H9 (cell line): ENCODE measurements around the gene NRXN3. TPM values are rescaled to one million over a fixed set of nuclear protein-coding genes. Genes with fewer than 3 reads are reported as not detected.

Experiments
- DNase-seq: peaks from one replicate; pipeline ENCODE4 v3.0.0-alpha.2; 2017
- H2AFZ ChIP-seq: one replicate; pipeline ENCODE4 v1.6.1; 2013; ENCODE audit warnings: mild to moderate bottlenecking, low read length, control low read depth, moderate library complexity
- H2AK5ac ChIP-seq: 2 replicates; pipeline ENCODE4 v1.6.1; 2013; ENCODE audit warnings: low read length, control low read depth, mixed read lengths; ENCODE audit not compliant: insufficient read length
- H2BK120ac ChIP-seq: one replicate; pipeline ENCODE4 v1.6.1; 2013; ENCODE audit warnings: low read depth, mild to moderate bottlenecking, low read length, control low read depth, inconsistent platforms; ENCODE audit not compliant: poor library complexity, severe bottlenecking
- H2BK12ac ChIP-seq: 2 replicates; pipeline ENCODE4 v1.6.1; 2013; ENCODE audit warnings: low read length, control low read depth, mixed read lengths, low read depth; ENCODE audit not compliant: insufficient read length
- H2BK15ac ChIP-seq: 2 replicates; pipeline ENCODE4 v1.6.1; 2013; ENCODE audit warnings: low read depth, low read length, control low read depth
- H2BK20ac ChIP-seq: one replicate; pipeline ENCODE4 v1.6.1; 2013; ENCODE audit warnings: low read depth, mild to moderate bottlenecking, low read length, control low read depth, inconsistent platforms; ENCODE audit not compliant: poor library complexity, severe bottlenecking
- H2BK5ac ChIP-seq: 2 replicates; pipeline ENCODE4 v1.6.1; 2013; ENCODE audit warnings: low read length, control low read depth, mixed read lengths; ENCODE audit not compliant: insufficient read length
- H3K14ac ChIP-seq: 2 replicates; pipeline ENCODE4 v1.6.1; 2013; ENCODE audit warnings: low read length, control low read depth; ENCODE audit not compliant: insufficient read depth
- H3K18ac ChIP-seq: 2 replicates; pipeline ENCODE4 v1.6.1; 2013; ENCODE audit warnings: low read depth, mild to moderate bottlenecking, mixed read lengths, low read length, control low read depth; ENCODE audit not compliant: insufficient read length
- H3K23ac ChIP-seq: 2 replicates; pipeline ENCODE4 v1.6.1; 2013; ENCODE audit warnings: low read length, control low read depth, mixed read lengths, low read depth; ENCODE audit not compliant: insufficient read length
- H3K23me2 ChIP-seq: 2 replicates; pipeline ENCODE4 v1.6.1; 2013; ENCODE audit warnings: low read depth, mild to moderate bottlenecking, mixed read lengths, low read length, control low read depth; ENCODE audit not compliant: insufficient read length, poor library complexity, severe bottlenecking
- H3K27ac ChIP-seq: 2 replicates; pipeline ENCODE4 v1.5.1; 2013; ENCODE audit warnings: low read length, control low read depth, mixed read lengths, low read depth; ENCODE audit not compliant: insufficient read length
- H3K27me3 ChIP-seq: 2 replicates; pipeline ENCODE4 v1.6.1; 2013; ENCODE audit warnings: low read length, control low read depth, inconsistent platforms; ENCODE audit not compliant: insufficient read depth
- H3K4ac ChIP-seq: 2 replicates; pipeline ENCODE4 v1.6.1; 2013; ENCODE audit warnings: low read depth, mild to moderate bottlenecking, control low read depth, inconsistent platforms, low read length, moderate library complexity
- H3K4me1 ChIP-seq: 2 replicates; pipeline ENCODE4 v1.6.1; 2013; ENCODE audit warnings: low read length, control low read depth, inconsistent platforms; ENCODE audit not compliant: insufficient read depth
- H3K4me2 ChIP-seq: 2 replicates; pipeline ENCODE4 v1.6.1; 2013; ENCODE audit warnings: low read length, control low read depth, mixed read lengths; ENCODE audit not compliant: insufficient read length, insufficient read depth
- H3K56ac ChIP-seq: 2 replicates; pipeline ENCODE4 v1.6.1; 2013; ENCODE audit warnings: low read depth, mild to moderate bottlenecking, mixed read lengths, low read length, control low read depth; ENCODE audit not compliant: insufficient read length
- H3K79me1 ChIP-seq: 2 replicates; pipeline ENCODE4 v1.6.1; 2013; ENCODE audit warnings: low read depth, mild to moderate bottlenecking, moderate library complexity, low read length, control low read depth, inconsistent platforms; ENCODE audit not compliant: insufficient read depth, poor library complexity, severe bottlenecking
- H3K79me2 ChIP-seq: 2 replicates; pipeline ENCODE4 v1.6.1; 2013; ENCODE audit warnings: low read length, control low read depth, inconsistent platforms; ENCODE audit not compliant: insufficient read depth
- H3K9ac ChIP-seq: 2 replicates; pipeline ENCODE4 v1.6.1; 2013; ENCODE audit warnings: low read length, control low read depth, mixed read lengths; ENCODE audit not compliant: insufficient read length; ENCODE audit errors: extremely low read depth
- H3K9me3 ChIP-seq: one replicate; pipeline ENCODE4 v1.6.1; 2013; ENCODE audit warnings: low read depth, low read length, inconsistent platforms; ENCODE audit not compliant: control insufficient read depth
- H3T11ph ChIP-seq: one replicate; pipeline ENCODE4 v1.6.1; 2013; ENCODE audit warnings: mild to moderate bottlenecking, low read length, control low read depth, inconsistent platforms
- H4K20me1 ChIP-seq: one replicate; pipeline ENCODE4 v1.6.1; 2013; ENCODE audit not compliant: control insufficient read depth, insufficient read length, insufficient read depth
- H4K5ac ChIP-seq: 2 replicates; pipeline ENCODE4 v1.6.1; 2013; ENCODE audit warnings: low read depth, mild to moderate bottlenecking, mixed read lengths, low read length, control low read depth; ENCODE audit not compliant: insufficient read length
- H4K8ac ChIP-seq: replicated peaks from 2 replicates; pipeline ENCODE4 v1.6.1; 2013; ENCODE audit warnings: low read length, control low read depth, mixed read lengths, low read depth; ENCODE audit not compliant: insufficient read length
- H4K91ac ChIP-seq: 2 replicates; pipeline ENCODE4 v1.6.1; 2013; ENCODE audit warnings: low read depth, mild to moderate bottlenecking, moderate library complexity, mixed read lengths, low read length, control low read depth; ENCODE audit not compliant: insufficient read length
- H3K27ac Mint-ChIP-seq, 3 experiments: 2 replicates in 2 of 3; 3 replicates in 1 of 3; pipeline ENCODE4 v1.8.0; 2020 to 2021; ENCODE audit warnings: mixed read lengths in 3 of 3, mild to moderate bottlenecking in 1 of 3, moderate library complexity in 1 of 3
- H3K27me3 Mint-ChIP-seq: 2 replicates; pipeline ENCODE4 v1.8.0; 2021; ENCODE audit warnings: low read depth, mild to moderate bottlenecking, moderate library complexity, mixed read lengths
- H3K36me3 Mint-ChIP-seq, 3 experiments: 2 replicates in 2 of 3; 3 replicates in 1 of 3; pipeline ENCODE4 v1.8.0; 2020 to 2021; ENCODE audit warnings: low read depth in 3 of 3, mixed read lengths in 3 of 3; ENCODE audit not compliant: insufficient read depth in 1 of 3
- H3K4me1 Mint-ChIP-seq, 2 experiments: 2 replicates each; pipeline ENCODE4 v1.8.0; 2020; ENCODE audit warnings: mixed read lengths in 2 of 2
- H3K4me3 Mint-ChIP-seq, 2 experiments: 2 replicates in 1 of 2; 3 replicates in 1 of 2; pipeline ENCODE4 v1.8.0; 2020 to 2021; ENCODE audit warnings: mild to moderate bottlenecking in 2 of 2, mixed read lengths in 2 of 2, moderate library complexity in 1 of 2
- H3K9me3 Mint-ChIP-seq, 2 experiments: 2 replicates in 1 of 2; 3 replicates in 1 of 2; pipeline ENCODE4 v1.8.0; 2020; ENCODE audit warnings: mild to moderate bottlenecking in 2 of 2, mixed read lengths in 2 of 2, moderate library complexity in 1 of 2
- CTCF ChIP-seq: fragments of 200-600 bp; sonication (generic); conservative IDR thresholded peaks from 3 replicates; pipeline ENCODE4 v1.8.0; 2021; ENCODE audit warnings: antibody characterized with exemption, mild to moderate bottlenecking
- WGBS: extraction: QIAGEN DNeasy Blood & Tissue Kit; methylation state at CpG from one replicate; pipeline ENCODE4 v1.1.7; 2013; ENCODE audit warnings: missing lambda C conversion rate, low lambda C conversion rate, mixed read lengths; ENCODE audit not compliant: insufficient read length; ENCODE audit errors: extremely low coverage; 5-methylcytosine and 5-hydroxymethylcytosine counted together
- total RNA-seq: library from RNA; stranded (reverse); gene quantifications from 2 replicates; pipeline ENCODE4 v1.2.1, GENCODE V29; 2021

Gene NRXN3
- total RNA-seq, 1 experiment from 2014 or later, result 1.8 TPM

- H4K8ac ChIP-seq, result no peak overlapping the region
- TF ChIP-seq CTCF, result no peak
- no peak overlapping the region for H2AFZ ChIP-seq
- H4K91ac ChIP-seq, result no peak overlapping the region
- WGBS, result no CpG with 5 or more reads among the region's 3 CpGs
- H3K23ac ChIP-seq, result no peak overlapping the region
- H3K18ac ChIP-seq, result no peak overlapping the region
- no peaks in the 10 kb centered on the region for H3K27me3 ChIP-seq
- no peak for DNase-seq
- H3K23me2 ChIP-seq, result no peaks in the 10 kb centered on the region
- H3K9ac ChIP-seq, result no peak overlapping the region
- H3K9me3 ChIP-seq, result no peaks in the 10 kb centered on the region
- Mint-ChIP-seq H3K27me3 (no peaks in the 10 kb centered on the region; the same call in 1 of the 2 replicates), H3K36me3 (no peaks in the 10 kb centered on the region), H3K27ac (peak overlapping the region in 1 of 3 experiments; percentile 48; a peak in 1 of 7 replicates), H3K9me3 (no peaks in the 10 kb centered on the region; a peak in 1 of 5 replicates), H3K4me3 (no peak overlapping the region), H3K4me1 (no peaks in the 10 kb centered on the region)
- H3K79me1 ChIP-seq, result no peaks in the 10 kb centered on the region
- H3K4ac ChIP-seq, result no peak overlapping the region
- no peak overlapping the region for H2BK12ac ChIP-seq
- no peak overlapping the region for H4K5ac ChIP-seq
- H4K20me1 ChIP-seq, result no peaks in the 10 kb centered on the region
- H2BK20ac ChIP-seq, result no peak overlapping the region
- no peak overlapping the region for H3K4me2 ChIP-seq
- H2BK15ac ChIP-seq, result no peak overlapping the region
- H3K27ac ChIP-seq, result no peak overlapping the region
- H3K56ac ChIP-seq, result no peak overlapping the region
- H3K79me2 ChIP-seq, result no peaks in the 10 kb centered on the region
- no peak overlapping the region for H2BK5ac ChIP-seq
- no peak overlapping the region for H2BK120ac ChIP-seq
- H2AK5ac ChIP-seq, result no peak overlapping the region
- H3K4me1 ChIP-seq, result no peaks in the 10 kb centered on the region
- no peak overlapping the region for H3T11ph ChIP-seq
- no peak overlapping the region for H3K14ac ChIP-seq
These were observed 212.9 kb downstream of the NRXN3 start for GRCh38 chr14:78383060-78383459.
